SW 1271 (cell line): ENCODE results near the gene TOGARAM2.
"Not testable (repeated sequence)": the region's sequence is repeated elsewhere in the genome, so short reads cannot be mapped to it uniquely, and the experiment has no call there.

Experiments used
- DNase-seq, 2 experiments: peaks; one replicate each; lab custom pipeline; 2025; lab: John Stamatoyannopoulos, UW

TOGARAM2 gene

GRCh38 chr2:28977176-28977875 lies 3.8 kb upstream of the TOGARAM2 start:
- DNase-seq: no peak

- not testable (repeated sequence) for DNase-seq
Measured at GRCh38 chr2:28978001-28978400, 3.1 kb upstream of the TOGARAM2 start.

DNA sequence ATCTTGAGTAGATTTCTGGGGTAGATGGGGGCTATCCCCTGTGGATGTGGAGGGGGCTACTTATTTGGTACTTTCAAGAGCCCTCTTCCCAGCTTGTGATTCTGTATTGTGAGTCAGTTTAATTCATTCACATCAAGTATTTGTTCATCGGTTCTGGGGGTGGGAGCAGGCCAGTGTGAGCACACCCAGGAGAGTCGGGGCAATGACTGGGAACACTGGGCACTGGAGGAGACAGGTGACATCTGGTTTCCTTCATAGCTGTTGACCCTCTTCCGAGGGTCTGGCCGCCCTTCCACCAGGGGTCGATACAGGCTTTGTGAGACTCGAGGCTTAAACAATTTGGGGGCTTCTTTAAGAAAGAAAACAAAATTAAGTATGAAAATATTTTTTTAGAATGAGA lies 2.5 kb upstream of the TOGARAM2 start:
- DNase-seq: no peak

DNA sequence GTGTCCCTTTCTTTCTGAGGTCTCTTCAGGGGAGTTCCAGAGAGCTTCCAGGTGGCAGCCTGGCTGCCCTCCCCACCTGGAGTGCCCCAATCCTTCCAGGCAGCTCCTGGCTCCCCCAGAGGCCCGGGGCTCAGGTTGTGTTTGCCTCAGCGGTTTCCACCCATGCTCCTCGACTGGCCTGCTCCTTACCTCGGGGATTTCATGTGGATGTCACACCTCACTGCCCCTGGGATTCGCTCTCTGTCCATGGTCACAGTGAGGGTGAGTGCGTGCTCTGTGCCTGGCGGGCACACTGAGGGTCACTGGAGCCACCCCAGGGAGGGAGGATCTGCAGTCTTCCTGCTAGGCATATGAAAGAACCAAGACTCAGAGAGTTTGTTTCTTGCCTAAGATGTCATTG lies 2.1 kb upstream of the TOGARAM2 start:
- DNase-seq: no peak

GRCh38 chr2:28979576-28980366 lies 1.3 kb upstream of the TOGARAM2 start:
- no peak for DNase-seq

DNA sequence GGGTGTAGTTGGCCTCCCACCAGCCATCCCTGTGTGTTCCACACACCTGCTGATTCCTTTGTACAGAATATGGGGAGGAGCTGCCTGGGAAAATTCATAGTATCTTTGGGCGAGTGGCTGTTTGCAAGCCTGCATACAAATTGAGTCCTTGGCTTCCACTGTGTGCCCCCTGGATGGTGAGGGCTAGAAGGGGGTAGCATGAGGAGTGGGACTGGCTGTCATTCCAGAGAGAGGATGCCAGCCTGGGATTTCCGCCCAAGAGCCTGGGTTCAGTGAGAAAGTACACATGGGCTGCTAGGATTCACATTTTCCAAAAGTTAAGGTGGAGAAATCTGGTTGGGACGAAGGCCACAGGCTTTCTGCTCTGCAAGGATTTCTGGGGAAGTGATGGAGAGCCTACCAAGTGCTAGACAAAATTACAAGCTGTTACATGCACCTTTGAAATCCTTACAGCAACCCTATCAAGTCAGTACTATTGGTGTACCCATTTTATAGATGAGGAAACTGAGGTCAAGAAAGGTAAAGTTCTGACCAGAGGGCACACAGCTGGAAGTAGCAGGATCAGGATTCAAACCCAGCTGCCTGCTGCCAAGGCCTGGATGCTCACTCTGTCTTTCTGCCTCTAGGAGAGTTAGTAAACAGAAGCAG lies 606 bp upstream of the TOGARAM2 start:
- DNase-seq: no peak

- DNase-seq: no peak
Measured at GRCh38 chr2:28981620-28982376, 700 bp downstream of the TOGARAM2 start.

GRCh38 chr2:28982381-28982950 lies 1.4 kb downstream of the TOGARAM2 start:
- DNase-seq: no peak

- no peak for DNase-seq
Measured at GRCh38 chr2:28986429-28986828, 5.3 kb downstream of the TOGARAM2 start.

DNA sequence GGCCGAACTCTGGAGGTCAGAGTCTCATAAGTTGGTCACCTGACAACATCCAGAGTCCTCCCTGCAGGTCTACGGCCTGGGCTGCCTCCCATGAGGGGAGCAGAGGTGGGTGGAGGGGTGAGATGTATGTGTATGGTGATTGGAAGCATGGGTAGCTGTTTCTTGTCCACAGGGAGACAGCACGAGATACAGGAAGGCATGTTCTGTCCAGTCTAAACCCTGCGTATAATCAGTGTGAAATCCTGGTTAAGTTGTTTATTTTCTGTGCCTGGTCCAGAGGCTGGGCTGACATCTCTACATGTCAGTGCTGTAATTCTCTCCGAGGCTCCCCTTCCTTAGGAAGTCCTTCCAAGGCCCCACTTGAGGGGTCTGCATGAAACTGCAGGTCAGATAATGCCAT lies 8.9 kb downstream of the TOGARAM2 start:
- no peak for DNase-seq

GRCh38 chr2:28990445-28990844 lies 9.3 kb downstream of the TOGARAM2 start:
- DNase-seq: no peak

GRCh38 chr2:28991021-28991420 lies 9.9 kb downstream of the TOGARAM2 start:
- DNase-seq: no peak

- DNase-seq: no peak
Measured at GRCh38 chr2:28991460-28991859, 10.4 kb downstream of the TOGARAM2 start.

DNA sequence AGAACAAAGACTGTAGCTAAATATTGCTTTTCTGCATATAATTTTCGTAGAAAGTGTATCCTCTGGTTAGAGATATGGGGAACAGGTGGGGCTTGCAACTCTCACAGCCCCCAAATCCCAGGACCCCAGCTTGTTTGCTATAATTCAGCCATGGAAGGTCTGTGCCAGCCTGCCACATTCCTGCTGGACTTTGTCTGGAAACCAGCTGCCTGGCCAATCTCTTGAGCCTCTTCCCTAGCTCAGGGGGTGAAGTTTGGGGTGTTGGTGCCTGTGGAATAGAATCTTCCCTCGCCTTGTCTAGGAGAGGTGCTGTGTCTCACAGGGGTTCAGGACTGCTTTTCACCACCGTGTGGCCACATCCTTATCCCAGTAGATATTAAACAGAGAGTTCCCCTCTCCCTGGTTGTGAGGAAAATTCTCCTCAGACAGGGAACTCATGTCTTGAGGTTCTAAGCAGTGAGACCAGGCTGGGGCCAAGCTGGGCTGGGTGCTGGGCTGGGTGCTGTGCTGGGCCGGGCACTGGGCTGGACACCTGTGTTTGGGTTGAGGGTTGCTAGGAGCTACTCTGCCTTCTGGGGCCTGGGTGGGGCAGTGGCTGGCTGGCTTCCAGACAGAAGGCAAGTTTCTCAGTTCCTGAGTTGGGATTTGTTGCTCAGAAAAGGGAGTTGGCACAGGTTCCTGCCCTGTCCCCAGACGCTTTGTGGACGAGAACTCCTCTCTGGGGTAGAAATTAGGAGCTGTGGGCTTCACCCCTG lies 12.3 kb downstream of the TOGARAM2 start:
- DNase-seq: no peak

DNA sequence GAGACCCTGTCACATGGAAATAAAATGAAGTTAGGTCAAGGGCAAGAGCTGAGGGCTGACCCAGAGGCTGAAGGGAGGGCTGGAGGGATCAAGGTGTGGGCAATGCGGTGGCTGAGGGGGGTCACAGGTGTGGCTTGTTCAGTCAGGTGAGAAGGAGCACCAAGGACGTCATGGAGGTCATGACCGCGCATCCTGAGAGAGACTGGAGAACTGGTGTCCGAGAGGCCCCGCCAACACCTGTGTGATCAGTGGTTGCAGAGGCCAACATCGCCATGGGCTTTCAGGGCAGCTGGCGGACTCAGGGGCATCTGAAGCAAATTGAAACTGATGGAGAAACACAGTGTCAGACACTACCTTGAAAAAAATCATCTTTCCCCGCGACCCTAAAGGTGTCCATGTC lies 13.0 kb downstream of the TOGARAM2 start:
- no peak for DNase-seq

GRCh38 chr2:28994679-28995078 lies 13.6 kb downstream of the TOGARAM2 start:
- DNase-seq: no peak

GRCh38 chr2:28995765-28996750 lies 15.0 kb downstream of the TOGARAM2 start:
- no peak for DNase-seq

DNA sequence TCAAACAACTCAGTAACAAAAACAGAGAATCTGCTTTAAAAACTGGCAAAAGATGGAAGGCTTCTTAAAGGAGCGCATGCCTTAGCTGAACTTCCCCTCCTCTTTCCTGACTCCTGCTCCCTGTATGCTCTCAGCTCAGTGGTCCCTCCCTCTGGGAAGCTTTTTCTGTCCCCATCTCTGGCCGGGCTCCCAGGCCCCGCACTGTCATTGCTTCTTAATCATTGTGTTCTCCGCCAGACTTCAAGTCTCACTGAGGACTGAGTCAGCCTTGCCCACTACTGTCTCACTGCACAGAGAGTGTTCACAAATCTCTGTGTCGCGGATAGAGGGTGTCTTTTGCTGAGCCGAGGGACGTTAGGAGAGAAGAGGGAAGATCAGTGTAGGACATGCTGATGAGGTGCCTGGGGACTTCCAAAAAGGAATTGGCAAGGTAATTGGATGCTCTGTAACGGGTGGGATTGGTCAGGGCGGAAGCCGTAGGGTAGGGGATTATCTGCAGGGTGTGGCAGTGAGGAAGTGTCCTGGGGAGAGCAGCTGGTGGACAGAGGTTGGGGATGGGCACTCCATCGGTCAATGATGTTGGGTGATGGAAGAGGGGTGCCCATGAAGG lies 16.2 kb downstream of the TOGARAM2 start:
- no peak for DNase-seq
